Mesendoderm (in vitro differentiated cells): Measurements from ENCODE around the gene CEP112.

ENCODE experiments used
- DNase-seq: peaks from one replicate; pipeline ENCODE4 v3.0.0; 2013
- H2AK5ac ChIP-seq: 2 replicates; pipeline ENCODE4 v1.6.1; 2013; ENCODE audit warnings: low read length, inconsistent platforms
- H2BK120ac ChIP-seq: 2 replicates; pipeline ENCODE4 v1.6.1; 2013; ENCODE audit warnings: low read depth, mild to moderate bottlenecking, low read length, moderate library complexity, mixed read lengths
- H2BK15ac ChIP-seq: replicated peaks from 2 replicates; pipeline ENCODE4 v1.6.1; 2013; ENCODE audit warnings: low read depth, mild to moderate bottlenecking, moderate library complexity
- H2BK5ac ChIP-seq: 2 replicates; pipeline ENCODE4 v1.6.1; 2013; ENCODE audit warnings: low read length, inconsistent platforms
- H3K18ac ChIP-seq: 2 replicates; pipeline ENCODE4 v1.6.1; 2013; ENCODE audit warnings: mild to moderate bottlenecking, low read length, mixed read lengths
- H3K23ac ChIP-seq: one replicate; pipeline ENCODE4 v1.6.1; 2013; ENCODE audit warnings: low read length
- H3K27ac ChIP-seq: 2 replicates; pipeline ENCODE4 v1.5.1; 2013; ENCODE audit warnings: low read depth, mild to moderate bottlenecking, inconsistent platforms, low read length, moderate library complexity
- H3K27me3 ChIP-seq: 2 replicates; pipeline ENCODE4 v1.6.1; 2013; ENCODE audit warnings: low read length, control low read depth, mild to moderate bottlenecking, inconsistent platforms; ENCODE audit not compliant: insufficient read depth, poor library complexity
- H3K36me3 ChIP-seq: 2 replicates; pipeline ENCODE4 v1.6.1; 2013; ENCODE audit warnings: low read length, inconsistent platforms; ENCODE audit not compliant: control insufficient read depth, insufficient read depth
- H3K4ac ChIP-seq: one replicate; pipeline ENCODE4 v1.6.1; 2013; ENCODE audit warnings: low read depth, mild to moderate bottlenecking, low read length, moderate library complexity
- H3K4me1 ChIP-seq: 2 replicates; pipeline ENCODE4 v1.6.1; 2013; ENCODE audit warnings: low read depth, low read length, inconsistent platforms; ENCODE audit not compliant: control insufficient read depth
- H3K4me2 ChIP-seq: 2 replicates; pipeline ENCODE4 v1.6.1; 2013; ENCODE audit warnings: low read length
- H3K4me3 ChIP-seq: 2 replicates; pipeline ENCODE4 v1.5.1; 2013; ENCODE audit warnings: mild to moderate bottlenecking, low read length
- H3K56ac ChIP-seq: one replicate; pipeline ENCODE4 v1.6.1; 2013; ENCODE audit warnings: low read length
- H3K79me1 ChIP-seq: 2 replicates; pipeline ENCODE4 v1.6.1; 2013; ENCODE audit warnings: low read length, inconsistent platforms
- H3K79me2 ChIP-seq: 2 replicates; pipeline ENCODE4 v1.6.1; 2013; ENCODE audit warnings: mild to moderate bottlenecking, low read length; ENCODE audit not compliant: control insufficient read depth, insufficient read depth
- H3K9ac ChIP-seq: 2 replicates; pipeline ENCODE4 v1.6.1; 2013; ENCODE audit warnings: low read length, inconsistent platforms
- H4K5ac ChIP-seq: one replicate; pipeline ENCODE4 v1.6.1; 2013; ENCODE audit warnings: low read length
- H4K8ac ChIP-seq: one replicate; pipeline ENCODE4 v1.6.1; 2013; ENCODE audit warnings: low read depth, mild to moderate bottlenecking, control low read depth, low read length, moderate library complexity
- WGBS: extraction: QIAGEN DNeasy Blood & Tissue Kit; methylation state at CpG from one replicate; pipeline ENCODE4 v1.1.7; 2013; ENCODE audit warnings: low lambda C conversion rate, missing lambda C conversion rate; ENCODE audit not compliant: insufficient coverage; ENCODE audit errors: extremely low coverage; 5-methylcytosine and 5-hydroxymethylcytosine counted together

The CEP112 gene

GRCh38 chr17:65662196-65662595 is 529.7 kb downstream of the CEP112 start:
- Histone ChIP-seq H3K27ac (no peak overlapping the region), H2BK120ac (no peak overlapping the region), H4K8ac (no peak overlapping the region), H2AK5ac (no peak overlapping the region), H3K4ac (no peak overlapping the region), H3K23ac (no peak overlapping the region), H3K79me2 (no peaks in the 10 kb centered on the region), H3K4me3 (no peak overlapping the region), H3K36me3 (no peaks in the 10 kb centered on the region), H3K4me1 (no peaks in the 10 kb centered on the region), H3K27me3 (no peaks in the 10 kb centered on the region), H3K9ac (no peak overlapping the region), H3K4me2 (no peak overlapping the region), H3K18ac (no peak overlapping the region), H4K5ac (no peak overlapping the region), H3K79me1 (no peaks in the 10 kb centered on the region), H2BK15ac (no peak overlapping the region), H3K56ac (no peak overlapping the region), H2BK5ac (no peak overlapping the region)
- WGBS: no CpG with 5 or more reads among the region's 1 CpG
- no peak for DNase-seq

DNA sequence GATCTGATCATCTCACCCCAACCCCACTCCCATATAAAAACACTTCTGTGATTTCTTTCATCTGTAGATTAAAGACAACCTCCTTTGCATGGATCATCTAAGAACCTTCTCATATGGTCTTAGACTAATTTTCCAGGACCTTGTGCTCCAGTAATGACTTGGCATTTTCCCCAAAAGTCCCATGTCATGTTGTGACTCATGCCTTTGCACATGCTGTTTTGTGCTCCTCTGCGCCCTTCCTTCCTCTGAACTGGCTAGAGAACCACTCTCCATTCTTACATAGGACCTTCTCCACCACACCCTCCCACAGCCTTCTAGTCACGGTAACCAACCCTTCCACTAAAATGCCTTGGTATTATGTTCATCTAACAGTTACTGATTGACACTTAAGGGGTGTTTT is 531.0 kb downstream of the CEP112 start:
- no peak for DNase-seq
- H3K79me2 ChIP-seq: no peaks in the 10 kb centered on the region
- no peaks in the 10 kb centered on the region for H3K27me3 ChIP-seq
- no peak overlapping the region for H3K18ac ChIP-seq
- no peaks in the 10 kb centered on the region for H3K4me1 ChIP-seq
- no peak overlapping the region for H2AK5ac ChIP-seq
- no peak overlapping the region for H3K4me2 ChIP-seq
- H3K4me3 ChIP-seq: no peak overlapping the region
- no CpG with 5 or more reads among the region's 2 CpGs for WGBS
- H4K8ac ChIP-seq: no peak overlapping the region
- H4K5ac ChIP-seq: no peak overlapping the region
- H3K27ac ChIP-seq: no peak overlapping the region
- no peak overlapping the region for H2BK5ac ChIP-seq
- H3K56ac ChIP-seq: no peak overlapping the region
- H2BK120ac ChIP-seq: no peak overlapping the region
- no peak overlapping the region for H2BK15ac ChIP-seq
- H3K23ac ChIP-seq: no peak overlapping the region
- H3K4ac ChIP-seq: no peak overlapping the region
- H3K79me1 ChIP-seq: no peaks in the 10 kb centered on the region
- H3K36me3 ChIP-seq: no peaks in the 10 kb centered on the region
- H3K9ac ChIP-seq: no peak overlapping the region

DNA sequence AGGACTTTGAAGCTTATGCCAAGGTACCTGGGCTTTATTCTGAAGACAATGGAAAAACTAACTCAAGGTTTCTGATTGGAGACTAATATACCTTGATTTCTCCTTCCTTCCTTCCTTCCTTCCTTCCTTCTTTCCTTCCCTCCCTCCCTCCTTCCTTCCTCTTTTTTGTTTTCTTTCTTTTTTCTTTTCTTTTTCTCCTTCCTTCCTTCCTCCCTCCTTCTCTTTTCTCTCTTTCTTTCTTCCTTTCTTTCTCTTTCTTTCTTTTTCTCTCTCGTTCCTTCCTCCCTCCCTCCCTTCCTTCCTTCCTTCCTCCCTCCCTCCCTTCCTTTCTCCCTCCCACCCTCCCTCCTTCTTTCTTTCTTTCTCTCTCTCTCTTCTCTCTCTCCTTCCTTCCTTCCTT is 531.9 kb downstream of the CEP112 start:
- WGBS: no CpG with 5 or more reads among the region's 1 CpG
- DNase-seq: no peak
- H4K8ac ChIP-seq: no peak overlapping the region

DNA sequence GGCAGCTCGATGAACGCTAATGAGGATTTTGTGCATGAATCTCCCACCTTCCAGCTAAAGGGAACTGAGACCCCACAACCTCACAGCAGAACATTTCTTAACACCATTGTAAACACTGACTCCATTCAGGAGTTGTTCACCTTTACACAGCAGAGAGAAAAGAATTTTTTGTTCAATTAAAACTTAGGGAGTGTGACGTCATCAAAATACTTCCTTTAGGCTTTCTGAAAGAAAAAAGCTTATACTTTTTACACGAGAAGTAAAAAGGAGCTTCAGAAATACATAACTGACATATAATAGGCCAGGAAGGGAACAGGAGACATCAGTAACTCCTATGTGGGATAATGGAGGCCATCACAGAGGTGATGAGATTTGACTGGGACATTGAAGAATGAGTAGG is 532.4 kb downstream of the CEP112 start:
- H3K18ac ChIP-seq: no peak overlapping the region
- no peaks in the 10 kb centered on the region for H3K4me1 ChIP-seq
- no peak overlapping the region for H3K4me3 ChIP-seq
- no peaks in the 10 kb centered on the region for H3K36me3 ChIP-seq
- H3K23ac ChIP-seq: no peak overlapping the region
- H3K27me3 ChIP-seq: no peaks in the 10 kb centered on the region
- H3K79me1 ChIP-seq: no peaks in the 10 kb centered on the region
- no peak overlapping the region for H2BK5ac ChIP-seq
- H3K4ac ChIP-seq: no peak overlapping the region
- H3K9ac ChIP-seq: no peak overlapping the region
- no peak overlapping the region for H4K8ac ChIP-seq
- no peak overlapping the region for H4K5ac ChIP-seq
- no CpG with 5 or more reads among the region's 4 CpGs for WGBS
- no peak overlapping the region for H2BK120ac ChIP-seq
- no peak overlapping the region for H3K4me2 ChIP-seq
- H2AK5ac ChIP-seq: no peak overlapping the region
- no peak for DNase-seq
- H3K56ac ChIP-seq: no peak overlapping the region
- no peak overlapping the region for H3K27ac ChIP-seq
- no peaks in the 10 kb centered on the region for H3K79me2 ChIP-seq
- H2BK15ac ChIP-seq: no peak overlapping the region

More for the DNA sequence above, 531.9 kb downstream of the CEP112 start:
- Histone ChIP-seq H3K27me3 (no peaks in the 10 kb centered on the region), H3K4me3 (no peak overlapping the region), H4K5ac (no peak overlapping the region), H3K27ac (no peak overlapping the region), H3K4me2 (no peak overlapping the region), H3K79me2 (no peaks in the 10 kb centered on the region), H2BK5ac (no peak overlapping the region), H3K23ac (no peak overlapping the region), H3K4me1 (no peaks in the 10 kb centered on the region), H3K4ac (no peak overlapping the region), H3K56ac (no peak overlapping the region), H3K18ac (no peak overlapping the region), H2BK15ac (no peak overlapping the region), H3K79me1 (no peaks in the 10 kb centered on the region), H3K9ac (no peak overlapping the region), H3K36me3 (no peaks in the 10 kb centered on the region), H2BK120ac (no peak overlapping the region), H2AK5ac (no peak overlapping the region)

DNA sequence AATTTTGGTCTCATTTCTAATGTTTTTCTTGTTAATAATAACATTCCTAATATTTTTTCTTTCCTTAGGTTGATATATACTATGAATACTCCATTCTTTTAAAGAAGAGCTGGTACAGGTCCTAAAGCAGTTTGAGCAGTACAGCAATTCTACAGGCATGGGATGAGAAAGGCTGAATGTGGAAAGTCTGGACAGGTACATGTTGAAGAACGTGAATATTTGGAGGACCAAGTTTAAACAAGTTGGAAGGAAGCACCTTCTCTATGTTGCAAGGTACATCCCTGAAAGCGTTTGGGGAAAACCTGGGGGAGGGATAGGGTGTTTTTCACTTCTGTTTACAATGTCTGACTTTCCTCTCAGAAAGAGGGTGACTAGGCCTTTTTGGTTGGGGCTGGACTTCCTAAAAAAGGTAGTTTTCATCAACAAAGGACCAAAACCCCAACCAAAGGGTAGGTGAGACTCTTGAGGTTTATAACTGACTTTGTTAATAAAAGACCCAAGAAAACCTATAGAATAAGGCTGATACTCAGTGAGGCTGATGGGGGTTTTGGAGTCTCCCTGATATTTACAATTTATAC is 534.6 kb downstream of the CEP112 start:
- Histone ChIP-seq H3K23ac (no peak overlapping the region), H4K5ac (no peak overlapping the region), H3K4me1 (no peaks in the 10 kb centered on the region), H3K27me3 (no peaks in the 10 kb centered on the region), H3K36me3 (no peaks in the 10 kb centered on the region), H3K4me2 (no peak overlapping the region), H2BK5ac (no peak overlapping the region), H2AK5ac (no peak overlapping the region), H4K8ac (no peak overlapping the region), H3K79me2 (no peaks in the 10 kb centered on the region), H3K27ac (no peak overlapping the region), H3K9ac (no peak overlapping the region), H3K79me1 (no peaks in the 10 kb centered on the region), H3K4me3 (no peak overlapping the region), H2BK120ac (no peak overlapping the region), H3K4ac (no peak overlapping the region), H2BK15ac (no peak overlapping the region), H3K18ac (no peak overlapping the region), H3K56ac (no peak overlapping the region)
- no peak for DNase-seq
- WGBS: no CpG with 5 or more reads among the region's 2 CpGs
